Measurements from ENCODE around the gene PBX1. TPM values are rescaled to one million over a fixed set of nuclear protein-coding genes. Genes with fewer than 3 reads are reported as not detected.
A peak's percentile ranks its signal among the peaks of the same experiment; 100 is the strongest.

Gene PBX1
- total RNA-seq, 4 donors from 2014 or later: 14.4 to 34.6 (median 22.0) TPM

DNA sequence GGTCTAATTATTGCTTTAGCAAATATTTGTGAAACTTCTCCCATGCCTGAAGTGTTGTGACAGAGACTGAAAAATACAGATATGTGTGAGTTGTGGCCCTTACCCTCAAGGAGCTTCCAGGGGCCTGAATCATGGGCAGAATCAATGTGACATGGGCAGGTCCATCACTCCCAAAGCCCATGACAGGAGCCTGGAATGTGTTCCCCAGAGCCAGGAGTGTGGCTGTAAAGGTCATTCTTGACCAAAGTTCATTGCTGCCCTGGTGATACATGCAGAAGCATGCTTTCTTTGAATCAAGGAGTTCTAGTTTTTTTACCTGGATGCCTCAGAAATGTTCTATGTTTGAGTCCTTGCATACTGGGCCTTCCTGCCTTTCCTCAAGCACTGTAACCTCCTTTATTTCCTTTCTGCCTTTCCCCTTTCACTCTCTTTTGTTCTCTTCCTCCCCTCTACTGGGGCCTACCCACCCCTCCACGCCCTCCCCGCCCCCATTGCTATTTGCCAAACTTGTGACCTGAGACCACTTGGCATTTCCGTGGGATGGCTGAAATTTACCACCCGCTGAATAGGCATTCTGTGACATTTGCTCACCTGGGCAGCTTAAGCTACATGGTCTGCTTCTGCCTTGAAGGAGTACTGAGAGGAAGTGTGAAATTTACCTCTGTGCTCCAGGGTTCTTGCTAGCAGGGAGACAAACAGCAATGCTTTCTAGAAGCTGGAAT lies 19.7 kb downstream of the PBX1 start:
- Histone ChIP-seq H3K4me1 (peaks cover 24% of the 10 kb centered on the region), H3K27me3 (no peaks in the 10 kb centered on the region), H3K27ac (peak overlapping the region; percentile 8), H3K36me3 (no peaks in the 10 kb centered on the region), H3K4me3 (no peak overlapping the region), H3K9me3 (no peaks in the 10 kb centered on the region)
- TF ChIP-seq, protein P1, sequence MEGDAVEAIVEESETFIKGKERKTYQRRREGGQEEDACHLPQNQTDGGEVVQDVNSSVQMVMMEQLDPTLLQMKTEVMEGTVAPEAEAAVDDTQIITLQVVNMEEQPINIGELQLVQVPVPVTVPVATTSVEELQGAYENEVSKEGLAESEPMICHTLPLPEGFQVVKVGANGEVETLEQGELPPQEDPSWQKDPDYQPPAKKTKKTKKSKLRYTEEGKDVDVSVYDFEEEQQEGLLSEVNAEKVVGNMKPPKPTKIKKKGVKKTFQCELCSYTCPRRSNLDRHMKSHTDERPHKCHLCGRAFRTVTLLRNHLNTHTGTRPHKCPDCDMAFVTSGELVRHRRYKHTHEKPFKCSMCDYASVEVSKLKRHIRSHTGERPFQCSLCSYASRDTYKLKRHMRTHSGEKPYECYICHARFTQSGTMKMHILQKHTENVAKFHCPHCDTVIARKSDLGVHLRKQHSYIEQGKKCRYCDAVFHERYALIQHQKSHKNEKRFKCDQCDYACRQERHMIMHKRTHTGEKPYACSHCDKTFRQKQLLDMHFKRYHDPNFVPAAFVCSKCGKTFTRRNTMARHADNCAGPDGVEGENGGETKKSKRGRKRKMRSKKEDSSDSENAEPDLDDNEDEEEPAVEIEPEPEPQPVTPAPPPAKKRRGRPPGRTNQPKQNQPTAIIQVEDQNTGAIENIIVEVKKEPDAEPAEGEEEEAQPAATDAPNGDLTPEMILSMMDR (IDR thresholded peaks at IDR 0.05): no peak
- TF ChIP-seq POLR2AphosphoS5 (IDR thresholded peaks at IDR 0.05) (no peak), EP300 (IDR thresholded peaks at IDR 0.05) (no peak), POLR2A (IDR thresholded peaks at IDR 0.05) (no peak)
- 90% methylated on average over 4 of the region's 4 CpGs for WGBS
- DNase-seq (ENCODE audit: low spot score in 2 of 2): no peak

DNA sequence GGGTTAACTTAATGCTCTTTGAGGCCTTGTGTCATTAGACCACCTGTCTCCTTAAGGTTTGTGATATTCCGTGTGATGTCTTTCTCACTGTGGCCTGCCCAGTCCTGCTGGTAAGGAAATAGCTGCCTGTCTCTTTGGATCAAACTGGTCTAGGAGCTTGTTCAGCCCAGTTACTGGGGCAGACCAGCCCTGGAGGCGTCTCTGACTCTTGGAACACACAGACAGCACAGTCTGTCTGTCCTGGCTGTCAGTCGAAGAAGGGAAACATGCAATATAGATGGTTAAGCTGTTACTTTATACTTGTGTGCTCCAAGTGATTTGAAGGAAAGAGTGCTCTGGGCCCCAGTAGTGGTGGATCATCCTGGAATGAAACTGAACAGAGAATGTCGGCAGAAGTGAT lies 20.4 kb downstream of the PBX1 start:
- Histone ChIP-seq H3K27me3 (no peaks in the 10 kb centered on the region), H3K4me3 (no peak overlapping the region), H3K36me3 (no peaks in the 10 kb centered on the region), H3K9me3 (no peaks in the 10 kb centered on the region), H3K4me1 (peaks cover 24% of the 10 kb centered on the region), H3K27ac (peak overlapping the region; percentile 8)
- DNase-seq (ENCODE audit: low spot score in 2 of 2): no peak
- WGBS: 59% methylated on average over 4 of the region's 4 CpGs
- TF ChIP-seq EP300 (IDR thresholded peaks at IDR 0.05) (no peak), POLR2A (IDR thresholded peaks at IDR 0.05) (no peak), POLR2AphosphoS5 (IDR thresholded peaks at IDR 0.05) (no peak)
- TF ChIP-seq, protein P1 (IDR thresholded peaks at IDR 0.05): no peak

- Histone ChIP-seq H3K9me3 (no peaks in the 10 kb centered on the region), H3K4me3 (no peak overlapping the region), H3K27me3 (no peaks in the 10 kb centered on the region), H3K4me1 (peaks cover 20% of the 10 kb centered on the region), H3K36me3 (no peaks in the 10 kb centered on the region), H3K27ac (no peak overlapping the region)
- TF ChIP-seq, protein P1 (IDR thresholded peaks at IDR 0.05): no peak
- TF ChIP-seq EP300 (IDR thresholded peaks at IDR 0.05) (no peak), POLR2AphosphoS5 (IDR thresholded peaks at IDR 0.05) (no peak), POLR2A (IDR thresholded peaks at IDR 0.05) (no peak)
- DNase-seq (ENCODE audit: low spot score in 2 of 2): no peak
- WGBS: 85% methylated on average over 1 of the region's 1 CpG
Measured at GRCh38 chr1:164581762-164582161, 22.8 kb downstream of the PBX1 start.

GRCh38 chr1:164583196-164583595 lies 24.2 kb downstream of the PBX1 start:
- H3K4me3 ChIP-seq: no peak overlapping the region

More at GRCh38 chr1:164583196-164583595, 24.2 kb downstream of the PBX1 start:
- DNase-seq (ENCODE audit: low spot score in 2 of 2): no peak
- Histone ChIP-seq H3K27me3 (no peaks in the 10 kb centered on the region), H3K36me3 (no peaks in the 10 kb centered on the region), H3K27ac (no peak overlapping the region), H3K4me1 (peaks cover 16% of the 10 kb centered on the region), H3K9me3 (no peaks in the 10 kb centered on the region)
- 71% methylated on average over 1 of the region's 1 CpG for WGBS
- TF ChIP-seq POLR2A (IDR thresholded peaks at IDR 0.05) (no peak), EP300 (IDR thresholded peaks at IDR 0.05) (no peak), POLR2AphosphoS5 (IDR thresholded peaks at IDR 0.05) (no peak)
- TF ChIP-seq, protein P1 (IDR thresholded peaks at IDR 0.05): no peak
